ENCODE measurements around the gene SPATA12. TPM values are rescaled to one million over a fixed set of nuclear protein-coding genes. Genes with fewer than 3 reads are reported as not detected.

SPATA12 gene
- total and polyA plus RNA-seq, 2 of the 8 experiments (the other 6 are each of a cell fraction or from before 2014, with no cell fraction given): 0.19 to 0.97 TPM

GRCh38 chr3:57057351-57057750 lies 3.1 kb upstream of the SPATA12 start:
- Histone ChIP-seq H2BK120ac (replicated peaks; ENCODE audit: low read depth, low read length) (no peak overlapping the region), H2BK20ac (ENCODE audit: low read length) (no peak overlapping the region), H3K4me1 (replicated peaks in 1 of 4; ENCODE audit: control insufficient read depth in 3 of 4, insufficient read depth in 4 of 4, low read length in 3 of 4) (peaks cover 0 to 12% (median 7%) of the 10 kb centered on the region in 4 experiments; a peak in 6 of 7 replicates), H2BK15ac (ENCODE audit: low read length) (no peak overlapping the region), H2AK5ac (ENCODE audit: low read depth, low read length) (no peak overlapping the region), H3K18ac (ENCODE audit: extremely low read depth, low read length) (no peak overlapping the region), H2BK12ac (ENCODE audit: low read depth, low read length) (no peak overlapping the region), H3K79me2 (ENCODE audit: control insufficient read depth in 1 of 2, insufficient read depth in 2 of 2, low read length in 2 of 2) (no peaks in the 10 kb centered on the region), H3K9ac (replicated peaks in 1 of 4; ENCODE audit: extremely low read depth in 1 of 4, low read depth in 3 of 4, low read length in 3 of 4) (no peak overlapping the region), H3K27me3 (replicated peaks in 1 of 4; ENCODE audit: control insufficient read depth in 3 of 4, extremely low read depth in 1 of 4, insufficient read depth in 3 of 4, low read length in 3 of 4) (no peaks in the 10 kb centered on the region), H2AFZ (ENCODE audit: low read length) (no peak overlapping the region), H4K91ac (replicated peaks; ENCODE audit: insufficient read length, low read length) (no peak overlapping the region), H2BK5ac (ENCODE audit: low read depth, low read length) (no peak overlapping the region), H3K14ac (ENCODE audit: insufficient read length) (no peak overlapping the region), H3K4ac (replicated peaks; ENCODE audit: insufficient read length, low read depth, low read length) (no peak overlapping the region), H3K4me2 (ENCODE audit: insufficient read depth in 1 of 2, low read depth in 2 of 2, low read length in 2 of 2) (no peak overlapping the region), H3K56ac (replicated peaks; ENCODE audit: insufficient read length, low read depth, low read length) (no peak overlapping the region), H3K23me2 (ENCODE audit: low read depth, low read length) (no peaks in the 10 kb centered on the region; the same call in 1 of the 2 replicates), H3K4me3 (ENCODE audit: extremely low read depth in 1 of 4, insufficient read depth in 2 of 4, low read depth in 3 of 4, low read length in 4 of 4) (no peak overlapping the region), H3K9me3 (ENCODE audit: insufficient read depth in 2 of 2, low read depth in 1 of 2, low read length in 1 of 2) (no peaks in the 10 kb centered on the region), H4K5ac (ENCODE audit: insufficient read length, low read depth, low read length) (no peak overlapping the region), H4K20me1 (replicated peaks in 1 of 2; ENCODE audit: control insufficient read depth in 1 of 2, insufficient read depth in 2 of 2, low read length in 2 of 2) (peaks cover 0 to 1% of the 10 kb centered on the region in 2 experiments), H4K8ac (ENCODE audit: extremely low read depth, insufficient read depth, low read length) (no peak overlapping the region), H3K36me3 (ENCODE audit: control insufficient read depth in 2 of 4, insufficient read depth in 4 of 4, low read length in 3 of 4) (no peaks in the 10 kb centered on the region), H3K27ac (ENCODE audit: low read depth, low read length) (no peak overlapping the region), H3K23ac (ENCODE audit: insufficient read length) (no peak overlapping the region), H3K79me1 (ENCODE audit: low read depth, low read length) (no peaks in the 10 kb centered on the region)
- DNase-seq (ENCODE audit: low read depth in 1 of 2, low spot score in 2 of 2) (no peak), FAIRE-seq (no peak)
- WGBS, 2 experiments (ENCODE audit: extremely low coverage in 1 of 2, insufficient coverage in 1 of 2, insufficient read length in 1 of 2, insufficient replicate concordance in 2 of 2, low coverage in 1 of 2, low lambda C conversion rate in 2 of 2, missing lambda C conversion rate in 1 of 2): 78% methylated on average over 6 of the region's 6 CpGs; no CpG with 5 or more reads in 1 of the 2 experiments
- CTCF ChIA-PET (ENCODE audit: partially characterized antibody): no interaction called here
- POLR2A ChIA-PET (ENCODE audit: partially characterized antibody): no interaction called here
- TF ChIP-seq CHD2 (IDR thresholded peaks at IDR 0.05; ENCODE audit: low read length): no peak
- TF ChIP-seq TAF7 (optimal IDR thresholded peaks at IDR 0.05; ENCODE audit: borderline replicate concordance, low read depth, low read length): no peak
- TF ChIP-seq MAFK (IDR thresholded peaks at IDR 0.05; ENCODE audit: low read depth, low read length): no peak
- no peak for TF ChIP-seq EP300 (IDR thresholded peaks at IDR 0.05; ENCODE audit: borderline replicate concordance in 1 of 2, low read depth in 2 of 2, low read length in 2 of 2)
- TF ChIP-seq POLR2A (IDR thresholded peaks at IDR 0.05; ENCODE audit: control extremely low read depth in 1 of 2, low read depth in 2 of 2, low read length in 2 of 2): no peak
- TF ChIP-seq GABPA (IDR thresholded peaks at IDR 0.05; ENCODE audit: borderline replicate concordance, insufficient read depth, low read length): no peak
- no peak for TF ChIP-seq BRCA1 (IDR thresholded peaks at IDR 0.05; ENCODE audit: low read depth, low read length)
- TF ChIP-seq TBP (IDR thresholded peaks at IDR 0.05; ENCODE audit: low read depth, low read length): no peak
- no peak for TF ChIP-seq RAD21 (IDR thresholded peaks at IDR 0.05 in 1 of 2, conservative IDR thresholded peaks at IDR 0.05 in 1 of 2; ENCODE audit: low read depth in 2 of 2, low read length in 2 of 2)
- TF ChIP-seq FOSL1 (IDR thresholded peaks at IDR 0.05; ENCODE audit: insufficient read depth, low read depth, low read length): no peak
- TF ChIP-seq SP1 (IDR thresholded peaks at IDR 0.05; ENCODE audit: low read depth, low read length): no peak
- no peak for TF ChIP-seq POU5F1 (IDR thresholded peaks at IDR 0.05; ENCODE audit: low read depth, low read length)
- TF ChIP-seq BCL11A (IDR thresholded peaks at IDR 0.05; ENCODE audit: low read depth in 2 of 2, low read length in 2 of 2): no peak
- TF ChIP-seq CBX5 (IDR thresholded peaks at IDR 0.05; ENCODE audit: low read depth, low read length): no peak
